Measurements from ENCODE around the gene RIPOR3. TPM values are rescaled to one million over a fixed set of nuclear protein-coding genes. Genes with fewer than 3 reads are reported as not detected.

RIPOR3 gene
- total and polyA plus RNA-seq, 9 of the 15 experiments (the other 6 are each of a cell fraction or from before 2014, with no cell fraction given): 3.3 to 62.7 (median 21.4) TPM

- Histone ChIP-seq H4K20me1 (replicated peaks; ENCODE audit: control insufficient read depth, insufficient read depth, low read length) (no peaks in the 10 kb centered on the region), H3K36me3 (ENCODE audit: control insufficient read depth, insufficient read depth, low read length) (peaks cover 37% of the 10 kb centered on the region), H3K4me1 (replicated peaks in 1 of 2; ENCODE audit: control insufficient read depth in 2 of 2, insufficient read depth in 2 of 2, low read length in 2 of 2) (peaks cover 42 to 51% of the 10 kb centered on the region in 2 experiments), H3K79me2 (ENCODE audit: control insufficient read depth, insufficient read depth, low read length) (peaks cover 86% of the 10 kb centered on the region), H3K9me1 (ENCODE audit: control insufficient read depth, insufficient read depth, low read length) (no peaks in the 10 kb centered on the region), H3K27me3 (ENCODE audit: control insufficient read depth in 2 of 2, insufficient read depth in 2 of 2, low read length in 2 of 2) (no peaks in the 10 kb centered on the region), H3K4me2 (ENCODE audit: insufficient read depth, low read length) (no peak overlapping the region), H3K9ac (ENCODE audit: insufficient read depth in 1 of 2, low read depth in 2 of 2, low read length in 2 of 2) (peak overlapping the region in 1 of 2 experiments; percentile 4; a peak in 1 of 4 replicates), H3K27ac (ENCODE audit: extremely low read depth, low read depth, low read length) (peak overlapping the region; percentile 55; the same call in 2 of the 3 replicates), H3K4me3 (no peak overlapping the region), H3K9me3 (replicated peaks; ENCODE audit: control insufficient read depth, insufficient read depth, low read depth, low read length) (no peaks in the 10 kb centered on the region), H2AFZ (ENCODE audit: low read depth, low read length) (no peak overlapping the region)
- DNase-seq (ENCODE audit: extremely low read depth in 1 of 4, low spot score in 3 of 4) (no peak), ATAC-seq (no peak), FAIRE-seq (no peak)
- 65% methylated on average over 9 of the region's 9 CpGs for WGBS (ENCODE audit: insufficient coverage, low coverage, missing lambda C conversion rate)
- in situ Hi-C loops (cut with MboI): loop anchor here (10.0 kb wide), 1 partner anchor 250 kb away; no protein-coding TSS in a partner anchor
- BruUV-seq (replicated peaks): no TSS peak
- ChIA-PET CTCF (ENCODE audit: low intra/inter-chr PET ratio) (no interaction called here), POLR2A (interaction anchor here (1.3 to 2.8 kb wide), 2 partner anchors 10 to 36 kb away, joined by 3 to 10 read pairs; no protein-coding TSS in a partner anchor)
- intact Hi-C loops (cut with micrococcal nuclease): loop anchor here (5.0 kb wide), 1 partner anchor 43 kb away; the partner anchor contains the start of gene RIPOR3
- TF ChIP-seq ARID1B (IDR thresholded peaks at IDR 0.05): 0 out of 2 replicates have a peak, but pooled peaks have one; percentile 10
- peak; percentile 81 for TF ChIP-seq CEBPB (tag; IDR thresholded peaks at IDR 0.05)
- TF ChIP-seq SAP30 (IDR thresholded peaks at IDR 0.05; ENCODE audit: borderline replicate concordance, insufficient read depth, low read depth, low read length, poor library complexity, severe bottlenecking): no peak
- no peak for TF ChIP-seq FOSL1 (tag; conservative IDR thresholded peaks at IDR 0.05)
- no peak for TF ChIP-seq SPI1 (IDR thresholded peaks at IDR 0.05; ENCODE audit: borderline replicate concordance, low read depth, low read length)
- TF ChIP-seq YY1 (IDR thresholded peaks at IDR 0.05; ENCODE audit: borderline replicate concordance in 1 of 3, control insufficient read depth in 1 of 3, extremely low read depth in 1 of 3, insufficient read depth in 3 of 3, insufficient read length in 1 of 3, insufficient replicate concordance in 2 of 3, low read depth in 1 of 3, low read length in 2 of 3): no peak
- no peak for TF ChIP-seq RCOR1 (IDR thresholded peaks at IDR 0.05; ENCODE audit: borderline replicate concordance in 1 of 2, low read depth in 2 of 2, low read length in 2 of 2)
- 0 out of 4 replicates have a peak, but pooled peaks of 1 of the 2 experiments have one; percentile 20 for TF ChIP-seq KDM1A (IDR thresholded peaks at IDR 0.05)
- no peak for TF ChIP-seq NUFIP1 (IDR thresholded peaks at IDR 0.05; ENCODE audit: partially characterized antibody)
- TF ChIP-seq E2F8 (IDR thresholded peaks at IDR 0.05; ENCODE audit: low read depth, partially characterized antibody): no peak
- peak; percentile 76 for TF ChIP-seq PRDM10 (IDR thresholded peaks at IDR 0.05; ENCODE audit: partially characterized antibody)
These were observed 43.7 kb upstream of the RIPOR3 start for GRCh38 chr20:50734730-50735679.

Data from K562 (cell line).